ENCODE measurements around the gene TH.

TH gene

DNA sequence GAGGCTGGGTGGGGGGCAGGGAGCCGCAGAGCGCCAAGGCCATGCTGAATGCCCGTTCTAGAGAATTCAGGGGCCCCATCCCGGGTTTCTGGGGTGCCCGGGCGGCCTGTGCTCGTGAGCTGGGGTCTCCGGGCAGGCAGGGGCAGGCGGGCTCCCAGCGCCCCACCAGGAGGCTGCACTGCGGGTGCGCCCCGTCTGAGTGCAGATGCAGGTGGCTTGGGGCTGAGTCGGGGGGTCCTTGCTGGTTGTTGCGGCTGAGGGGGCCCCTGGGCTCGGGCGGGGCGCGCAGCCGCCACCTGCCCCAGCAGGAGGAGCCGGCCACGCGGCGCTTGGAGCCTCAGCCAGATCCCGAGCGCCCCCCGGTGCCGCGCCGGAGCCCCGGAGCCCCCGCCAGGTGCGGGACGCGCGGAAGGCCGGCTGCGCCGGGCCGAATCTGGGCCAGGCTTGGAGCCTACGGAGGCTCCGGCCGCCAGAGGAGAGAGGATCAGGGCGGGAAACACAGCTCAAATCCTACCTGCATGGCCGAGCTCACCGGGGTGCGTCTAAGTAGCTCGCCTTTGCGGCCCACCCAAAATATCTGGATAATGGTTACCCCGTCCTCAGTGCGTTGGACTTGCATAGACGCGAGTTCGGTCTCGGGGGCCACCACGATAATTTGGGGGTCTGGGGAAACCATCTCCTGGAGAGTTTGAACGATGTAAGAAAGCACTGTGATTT lies 31.8 kb downstream of the TH start:
- no peak for DNase-seq

DNA sequence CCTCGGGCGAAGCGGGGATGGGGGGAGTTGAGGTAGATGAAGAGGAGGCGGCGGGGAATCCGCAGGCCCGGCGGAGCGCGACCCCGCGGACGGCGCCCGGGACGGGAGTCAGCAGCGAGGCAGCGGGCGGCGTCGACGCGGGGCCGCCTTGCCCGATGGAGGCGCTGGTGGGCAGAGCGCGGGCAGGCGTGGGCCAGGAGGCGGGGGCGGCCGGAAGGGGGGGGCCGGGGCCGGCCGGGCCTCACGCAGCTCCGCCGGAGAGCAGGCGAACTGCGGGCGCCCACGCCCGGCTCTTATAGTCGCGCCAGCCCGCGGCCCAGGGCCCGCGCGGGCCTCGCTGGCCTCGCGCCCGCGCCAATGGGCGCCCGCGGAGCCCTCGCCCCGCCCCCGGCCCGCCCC lies 32.5 kb downstream of the TH start, which contains the start of gene IGF2:
IGF2 (minus strand) TSS at position 267 of the 399 bp plus-strand sequence. CDS start 3,866 bp downstream, outside the sequence.
- no peak for DNase-seq

DNA sequence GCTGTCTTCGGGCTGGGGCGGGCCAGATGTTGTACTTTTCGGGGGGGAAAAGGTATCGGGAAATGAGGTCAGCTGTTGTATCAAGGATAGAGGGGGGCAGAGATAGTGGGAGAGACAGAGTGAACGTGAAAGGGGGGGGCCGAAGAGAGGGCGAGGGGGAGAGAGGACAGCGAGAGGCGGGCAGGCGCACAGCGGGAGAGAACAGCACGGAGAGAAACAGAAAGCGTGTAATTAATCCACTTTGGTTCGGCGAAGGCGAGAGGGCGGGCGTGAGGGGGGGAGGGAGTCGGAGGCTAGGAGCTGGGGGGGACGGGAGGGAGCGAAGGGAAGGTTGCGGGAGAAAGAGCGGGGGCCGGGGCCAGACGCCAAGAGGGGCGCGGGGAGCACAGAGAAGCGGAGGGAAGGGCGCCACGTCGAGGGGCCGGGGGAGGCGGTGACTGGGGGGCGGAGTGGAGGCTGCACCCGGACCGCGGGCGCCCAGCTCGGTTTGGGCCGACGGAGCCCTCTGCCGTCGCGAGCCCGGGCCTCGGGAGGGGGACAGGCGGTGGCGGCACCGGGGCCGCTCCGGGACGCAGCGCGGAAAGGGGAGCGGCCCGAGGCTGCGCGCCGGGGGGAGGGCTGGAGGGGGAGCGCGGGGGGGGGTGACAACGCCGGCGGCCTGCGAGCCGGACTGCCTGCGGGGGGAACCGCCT lies 33.0 kb downstream of the TH start:
- no peak for DNase-seq

DNA sequence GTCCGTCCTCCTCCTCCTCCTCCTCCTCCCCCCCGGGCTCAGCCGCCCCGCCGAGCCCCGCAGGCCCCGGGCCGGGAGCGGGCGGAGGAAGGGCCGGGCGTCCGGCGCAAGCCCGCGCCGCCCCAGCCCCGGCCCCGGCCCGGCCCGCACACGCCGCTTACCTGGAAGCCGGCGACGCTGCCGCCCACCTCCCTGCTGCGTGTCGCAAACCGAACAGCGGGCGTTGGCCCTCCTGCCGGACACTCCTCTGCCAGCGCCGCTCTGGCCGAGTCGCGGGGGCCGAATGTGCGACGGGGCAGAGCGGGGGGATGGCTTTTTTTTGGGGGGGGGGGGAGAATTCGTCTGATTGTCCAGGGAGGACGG lies 33.6 kb downstream of the TH start:
- no peak for DNase-seq

DNA sequence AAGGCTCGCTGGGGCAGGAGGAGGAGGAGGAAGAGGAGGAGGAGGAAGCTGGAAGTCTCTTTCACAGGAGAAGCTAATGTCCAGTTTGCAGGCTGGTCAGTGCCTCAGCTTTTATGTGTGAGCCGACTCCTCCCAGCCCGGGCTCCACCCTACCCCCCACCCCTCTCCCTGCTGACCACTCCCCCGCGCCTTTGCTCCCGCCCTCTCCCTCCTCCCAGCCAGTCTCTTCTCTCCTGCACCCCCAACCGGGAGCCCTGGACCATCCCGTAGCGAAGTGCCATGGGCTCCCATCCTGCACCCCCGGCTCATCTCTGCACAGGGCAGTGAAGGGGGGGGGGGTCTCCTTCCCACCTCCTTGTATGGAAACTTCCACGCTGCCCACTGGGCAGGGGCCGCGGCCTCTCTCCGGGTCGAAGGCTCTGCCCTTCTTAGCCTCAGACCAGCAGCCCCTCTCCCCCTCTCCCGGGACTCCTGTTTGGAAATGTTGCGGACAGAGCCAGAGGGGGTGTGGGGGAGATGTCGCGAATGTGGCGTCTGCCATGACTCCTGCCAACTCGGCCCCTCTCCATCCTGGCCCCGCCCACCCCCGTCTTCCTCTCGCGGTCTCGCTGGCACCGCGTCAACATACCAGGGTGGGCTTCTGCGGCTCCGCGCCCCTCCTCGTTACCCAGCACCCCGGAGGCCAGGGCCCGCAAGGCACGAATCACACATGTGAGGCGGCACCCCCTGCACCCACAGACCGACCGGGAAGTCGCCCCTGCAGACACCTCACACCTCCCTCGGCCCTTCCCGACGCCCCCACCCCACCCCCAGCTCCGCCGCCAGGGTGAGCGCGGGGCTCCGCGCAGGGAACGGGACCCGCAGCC lies 34.2 kb downstream of the TH start:
- no peak for DNase-seq

DNA sequence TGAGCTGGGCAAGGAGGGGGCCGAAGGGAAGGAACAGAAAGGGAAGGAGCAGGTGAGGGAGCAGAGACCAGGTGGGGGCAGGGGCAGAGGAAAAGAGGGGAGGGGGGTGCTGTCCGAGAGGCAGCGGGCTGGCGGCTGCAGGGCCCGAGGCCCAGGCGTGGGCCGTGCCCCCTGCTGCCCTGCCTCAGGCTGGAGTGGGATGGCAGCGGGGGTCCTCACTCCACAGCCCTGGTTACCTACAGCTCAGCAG lies 34.7 kb downstream of the TH start:
- DNase-seq = no peak

DNA sequence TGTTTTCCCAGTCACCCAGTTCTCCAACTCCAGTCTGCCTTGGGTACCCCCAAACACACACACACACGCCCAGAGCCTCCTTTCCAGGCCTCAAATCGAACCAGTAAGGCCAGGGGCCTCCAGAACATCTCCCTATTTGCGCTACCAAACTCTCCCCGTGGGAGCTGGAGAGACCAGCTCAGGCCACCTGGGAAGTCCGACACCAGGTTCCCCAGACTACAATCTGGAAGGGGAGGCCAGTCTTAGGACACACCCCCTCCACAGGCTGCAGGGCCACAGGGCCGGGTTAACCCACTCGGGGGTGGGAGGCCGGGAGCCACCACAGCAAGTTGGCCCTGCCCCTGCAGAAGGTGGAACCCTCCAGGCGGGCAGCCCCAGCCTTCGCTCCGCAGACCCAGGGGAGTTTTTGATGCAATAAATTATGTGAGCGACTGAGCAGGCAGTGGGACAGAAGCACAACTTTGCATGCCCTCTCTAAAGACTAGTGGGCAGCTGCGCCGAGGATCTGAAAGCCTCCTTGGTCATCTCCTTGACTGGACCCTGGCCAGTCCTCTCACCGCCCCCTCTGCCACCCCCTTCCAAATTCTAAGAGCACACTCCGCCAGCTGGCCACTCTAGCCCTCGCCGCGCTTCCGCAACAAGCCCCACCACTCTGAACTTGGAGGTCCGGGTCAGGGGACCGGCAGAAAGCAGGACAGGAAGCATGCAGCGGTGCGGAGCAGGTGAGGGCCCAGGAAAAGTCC lies 35.2 kb downstream of the TH start:
- no peak for DNase-seq

DNA sequence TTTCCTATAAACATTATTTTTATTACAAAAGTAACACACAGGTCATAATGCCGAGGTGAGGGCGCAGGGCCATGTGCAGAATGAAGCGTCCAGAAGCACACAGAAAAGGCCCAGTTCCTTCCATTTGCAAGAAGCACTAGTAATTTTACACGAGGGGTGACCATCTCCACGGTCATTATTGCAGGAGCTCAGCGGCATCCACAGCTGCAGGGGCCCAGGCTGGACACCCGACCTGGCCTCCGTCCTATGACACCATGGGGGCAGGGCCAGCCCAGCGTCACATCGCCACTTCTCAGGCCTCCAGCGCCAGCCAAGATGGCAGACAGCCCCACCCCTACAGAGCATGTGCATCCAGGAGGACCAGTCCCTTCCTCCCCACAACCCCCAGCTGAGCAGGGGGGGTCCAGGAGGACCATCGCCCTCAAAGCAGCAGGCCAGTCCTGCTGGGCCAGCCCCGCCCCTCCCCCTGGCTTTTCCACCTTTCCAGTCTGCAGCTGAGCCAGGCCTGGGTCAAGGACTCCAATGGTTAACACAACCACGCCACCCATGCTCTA lies 35.9 kb downstream of the TH start:
- no peak for DNase-seq

DNA sequence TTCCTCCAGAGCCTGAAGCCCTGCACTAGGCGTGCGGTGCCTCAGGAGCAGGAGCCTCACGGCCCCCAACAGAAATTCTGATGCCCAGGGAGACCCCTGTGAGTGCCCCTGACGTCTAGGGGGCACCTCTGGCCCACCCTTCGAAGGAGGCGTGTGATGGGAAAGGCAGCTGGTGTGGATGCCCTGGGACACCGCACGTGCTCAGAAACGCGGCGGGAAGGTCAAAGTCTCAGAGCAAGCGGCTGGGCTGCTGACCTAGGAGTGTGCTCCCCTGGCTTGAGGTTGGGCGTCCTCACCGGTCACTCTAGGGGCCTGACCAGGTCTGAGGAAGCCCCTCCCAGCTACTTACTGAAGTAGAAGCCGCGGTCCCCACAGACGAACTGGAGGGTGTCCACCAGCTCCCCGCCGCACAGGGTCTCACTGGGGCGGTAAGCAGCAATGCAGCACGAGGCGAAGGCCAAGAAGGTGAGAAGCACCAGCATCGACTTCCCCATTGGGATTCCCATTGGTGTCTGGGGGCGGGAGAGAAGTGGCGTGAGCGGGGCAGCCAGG lies 36.5 kb downstream of the TH start:
- DNase-seq = no peak

DNA sequence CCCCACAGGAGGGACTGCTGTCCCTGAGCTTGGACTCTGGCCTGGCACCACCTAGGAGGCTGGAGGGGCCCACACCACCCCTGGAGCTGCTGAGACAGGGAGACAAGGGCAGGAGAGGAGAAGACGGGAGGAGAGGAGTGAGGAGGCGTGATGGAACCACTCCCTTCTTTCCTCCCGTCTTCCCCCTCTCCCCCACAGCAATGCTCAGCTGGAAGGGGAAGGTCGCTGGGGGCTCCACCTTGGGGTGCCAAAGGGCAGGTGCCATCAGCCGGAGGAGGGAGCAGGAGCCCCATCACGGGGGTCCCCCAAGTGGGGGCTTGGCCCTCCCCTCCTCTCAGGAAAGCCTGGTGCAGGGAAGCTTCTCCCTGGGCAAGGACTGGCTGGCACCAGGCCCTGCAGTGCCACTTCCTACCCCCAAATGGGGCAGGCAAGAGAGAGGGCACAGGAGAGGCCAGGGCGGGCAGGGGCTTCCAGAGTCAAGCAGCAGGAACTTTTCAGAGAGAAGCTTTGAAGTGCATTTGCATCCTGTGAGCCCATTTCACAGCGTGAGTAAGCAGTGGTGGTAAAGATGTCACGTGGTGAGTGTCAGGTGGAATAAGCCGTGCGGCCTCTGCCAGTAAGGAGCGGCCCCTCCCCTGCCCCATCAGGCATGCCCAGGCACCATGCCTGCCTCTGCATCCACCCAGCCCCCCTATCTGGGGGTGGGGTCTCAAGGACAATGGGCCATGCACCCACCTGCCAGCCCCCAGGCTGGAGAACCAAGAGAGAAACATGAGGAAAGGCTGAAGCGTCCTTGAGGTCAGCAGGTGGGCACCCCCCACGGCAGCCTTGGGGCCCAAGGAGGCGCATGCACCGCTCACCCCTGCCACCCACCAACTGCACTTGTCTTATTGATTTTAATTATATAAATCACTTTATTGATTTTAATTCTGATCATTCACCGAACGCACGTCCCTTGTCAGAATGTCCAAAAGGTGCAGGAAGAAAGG lies 37.3 kb downstream of the TH start:
- no peak for DNase-seq

DNA sequence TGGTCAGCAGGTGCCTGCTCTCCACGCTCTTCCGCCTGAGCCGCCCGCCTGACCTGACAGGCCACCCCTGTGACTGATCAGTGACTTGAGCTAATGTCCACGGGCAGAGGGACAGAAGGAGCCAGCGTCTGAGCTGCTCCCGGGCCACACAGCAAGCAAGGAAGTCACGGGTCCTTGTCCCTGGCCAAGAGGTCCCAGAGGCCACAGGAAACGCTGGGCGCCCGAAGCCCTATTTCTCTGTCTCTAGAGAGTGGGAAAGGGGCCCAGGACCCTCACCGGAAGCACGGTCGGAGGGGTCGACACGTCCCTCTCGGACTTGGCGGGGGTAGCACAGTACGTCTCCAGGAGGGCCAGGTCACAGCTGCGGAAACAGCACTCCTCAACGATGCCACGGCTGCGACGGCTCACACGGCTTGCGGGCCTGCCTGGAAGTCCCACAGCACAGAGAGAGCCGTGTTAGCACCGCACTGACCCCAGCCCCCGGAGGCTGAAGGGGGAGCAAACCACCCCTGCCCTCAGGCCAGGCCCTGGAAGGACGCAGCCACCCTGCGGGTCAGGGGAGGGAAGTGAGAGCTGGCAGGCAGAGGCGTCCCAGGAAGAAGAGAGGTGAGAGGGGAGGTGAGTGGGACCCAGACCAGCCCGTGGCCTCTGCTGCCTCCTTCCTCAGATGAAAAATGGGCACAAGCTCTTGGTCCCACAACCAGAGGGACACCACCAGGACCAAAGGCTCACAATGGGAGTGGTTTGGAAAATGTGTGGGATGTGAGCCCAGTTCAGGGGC lies 38.2 kb downstream of the TH start:
- DNase-seq = no peak

DNA sequence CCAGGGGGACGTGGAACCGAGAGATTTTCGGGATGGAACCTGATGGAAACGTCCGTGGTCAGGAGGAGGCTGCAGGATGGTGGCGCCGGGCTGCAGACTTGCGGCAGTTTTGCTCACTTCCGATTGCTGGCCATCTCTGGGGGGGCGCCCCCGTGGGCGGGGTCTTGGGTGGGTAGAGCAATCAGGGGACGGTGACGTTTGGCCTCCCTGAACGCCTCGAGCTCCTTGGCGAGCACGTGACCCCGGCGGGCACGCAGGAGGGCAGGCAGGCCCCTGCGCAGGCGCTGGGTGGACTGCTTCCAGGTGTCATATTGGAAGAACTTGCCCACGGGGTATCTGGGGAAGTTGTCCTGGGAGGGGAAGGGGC lies 38.8 kb downstream of the TH start:
- DNase-seq = no peak

DNA sequence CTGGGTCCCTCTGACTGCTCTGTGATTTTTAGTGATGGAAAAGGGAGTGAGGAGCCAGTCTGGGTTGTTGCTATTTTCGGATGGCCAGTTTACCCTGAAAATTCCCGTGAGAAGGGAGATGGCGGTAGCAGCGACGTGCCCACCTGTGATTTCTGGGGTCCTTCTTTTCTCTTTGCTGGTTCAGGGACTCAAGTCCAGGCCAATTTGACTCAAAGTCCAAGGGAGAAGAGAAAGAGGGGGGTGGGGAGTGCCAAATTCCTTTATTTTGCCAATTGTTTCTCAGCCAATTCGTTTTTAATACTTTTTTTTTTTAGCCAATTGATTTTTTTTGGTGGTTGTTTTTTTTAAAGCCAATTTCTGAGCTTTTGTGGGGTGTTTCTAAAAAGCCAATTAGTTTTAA lies 39.4 kb downstream of the TH start:
- no peak for DNase-seq

DNA sequence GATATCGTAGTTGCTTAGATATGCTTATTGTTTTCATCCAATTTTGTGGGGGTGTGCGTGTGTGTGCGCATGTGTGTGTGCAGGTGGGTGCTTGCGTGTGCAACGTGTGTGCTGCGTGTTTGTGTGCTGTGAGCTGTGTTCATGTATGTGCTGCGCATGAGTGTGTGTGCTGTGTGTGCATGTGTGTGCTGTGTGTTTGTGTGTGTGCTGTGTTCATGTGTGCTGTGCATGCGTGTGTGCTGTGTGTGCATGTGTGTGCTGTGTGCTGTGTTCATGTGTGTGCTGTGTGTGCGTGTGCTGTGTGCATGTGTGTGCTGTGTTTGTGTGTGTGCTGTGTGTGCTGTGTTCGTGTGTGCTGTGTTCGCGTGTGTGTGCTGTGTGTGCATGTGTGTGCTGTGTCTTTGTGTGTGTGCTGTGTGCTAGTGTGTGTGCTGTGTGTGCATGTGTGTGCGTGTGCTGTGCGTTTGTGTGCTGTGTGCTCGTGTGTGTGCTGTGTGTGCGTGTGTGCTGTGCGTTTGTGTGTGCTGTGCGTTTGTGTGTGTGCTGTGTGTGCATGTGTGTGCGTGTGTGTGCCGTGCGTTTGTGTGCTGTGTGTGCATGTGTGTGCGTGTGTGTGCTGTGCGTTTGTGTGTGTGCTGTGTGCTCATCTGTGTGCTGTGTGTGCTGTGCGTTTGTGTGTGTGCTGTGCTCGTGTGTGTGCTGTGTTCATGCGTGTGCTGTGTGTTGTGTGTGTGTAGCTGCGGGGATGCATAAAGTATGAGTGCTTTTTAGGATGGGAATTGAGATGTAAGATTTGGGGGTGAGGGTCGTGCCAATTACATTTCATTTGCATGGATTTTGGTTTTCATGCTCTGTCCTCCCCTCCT lies 40.0 kb downstream of the TH start:
- no peak for DNase-seq

DNA sequence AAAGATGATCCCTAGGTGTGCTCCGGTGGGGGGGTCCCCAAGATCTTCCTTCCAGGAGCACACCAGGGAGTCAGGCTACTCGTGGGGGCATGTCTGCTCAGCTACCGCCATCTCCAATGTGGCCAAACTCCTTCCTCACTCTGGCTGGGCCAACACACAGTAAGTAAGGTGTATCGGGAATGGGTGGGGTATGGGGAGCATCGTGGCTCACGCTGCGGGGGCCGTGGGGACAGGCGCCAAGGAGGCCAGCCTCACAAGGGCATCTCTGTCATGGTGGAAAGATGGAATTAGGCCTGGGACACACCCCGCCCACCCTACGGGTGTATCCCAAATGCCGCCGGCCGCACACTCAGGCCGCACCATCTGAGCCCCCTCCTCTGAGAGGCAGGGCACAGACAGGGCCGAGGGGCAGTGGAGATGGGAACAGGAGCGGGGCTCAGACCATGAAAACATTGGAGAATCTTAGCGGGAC lies 40.7 kb downstream of the TH start:
- no peak for DNase-seq

DNA sequence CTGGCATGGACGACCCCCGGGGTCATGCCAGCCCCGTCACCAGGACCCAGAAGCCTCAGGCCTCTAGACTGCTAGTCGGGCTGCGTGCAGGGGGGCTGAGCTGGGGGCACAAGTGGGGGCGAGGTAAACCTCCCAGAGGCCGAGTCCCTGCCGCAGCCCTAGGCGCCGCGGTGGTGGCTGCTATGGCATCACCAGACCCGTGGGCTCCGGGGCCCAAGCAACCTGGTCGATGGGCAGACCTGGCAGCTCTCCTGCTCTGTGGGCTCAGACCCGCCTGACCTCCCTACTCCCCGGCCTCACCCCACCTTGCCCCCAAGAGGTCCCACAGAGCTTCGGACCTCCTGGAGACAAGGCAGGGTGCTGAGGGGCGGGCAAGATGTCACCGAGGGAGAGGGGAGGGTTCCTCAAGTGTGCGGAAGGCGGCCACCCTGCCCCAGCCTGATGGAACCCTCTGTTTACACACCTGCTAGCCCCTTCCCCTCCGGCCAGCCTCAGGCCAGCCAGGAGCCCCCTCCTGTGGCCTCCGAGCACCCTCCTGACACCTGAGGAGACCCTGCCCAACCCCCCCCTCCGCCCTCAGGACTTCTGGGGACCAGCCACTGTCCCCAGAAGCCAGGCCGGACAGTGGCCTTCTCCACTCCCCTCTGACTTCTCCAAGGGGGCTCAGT lies 41.8 kb downstream of the TH start:
- DNase-seq = no peak

DNA sequence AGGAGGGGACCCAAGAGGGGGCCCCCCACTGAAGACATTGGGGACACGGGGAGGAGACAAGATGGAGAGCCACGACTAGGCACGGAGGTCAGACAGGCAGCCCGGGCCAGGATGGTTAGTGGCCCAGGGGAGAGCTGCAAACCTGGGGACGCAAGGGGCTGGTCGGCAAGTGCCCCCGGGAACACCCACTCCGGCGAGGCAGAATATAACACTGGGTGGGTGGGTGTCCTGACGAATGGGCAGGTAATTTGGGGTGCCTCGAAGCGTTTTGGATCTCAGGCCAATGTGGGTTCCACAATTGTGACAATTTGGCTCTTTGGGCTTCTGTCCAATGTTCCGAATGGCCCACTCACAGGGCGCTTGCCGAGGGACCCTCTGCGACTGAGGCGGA lies 42.3 kb downstream of the TH start:
- DNase-seq = no peak

DNA sequence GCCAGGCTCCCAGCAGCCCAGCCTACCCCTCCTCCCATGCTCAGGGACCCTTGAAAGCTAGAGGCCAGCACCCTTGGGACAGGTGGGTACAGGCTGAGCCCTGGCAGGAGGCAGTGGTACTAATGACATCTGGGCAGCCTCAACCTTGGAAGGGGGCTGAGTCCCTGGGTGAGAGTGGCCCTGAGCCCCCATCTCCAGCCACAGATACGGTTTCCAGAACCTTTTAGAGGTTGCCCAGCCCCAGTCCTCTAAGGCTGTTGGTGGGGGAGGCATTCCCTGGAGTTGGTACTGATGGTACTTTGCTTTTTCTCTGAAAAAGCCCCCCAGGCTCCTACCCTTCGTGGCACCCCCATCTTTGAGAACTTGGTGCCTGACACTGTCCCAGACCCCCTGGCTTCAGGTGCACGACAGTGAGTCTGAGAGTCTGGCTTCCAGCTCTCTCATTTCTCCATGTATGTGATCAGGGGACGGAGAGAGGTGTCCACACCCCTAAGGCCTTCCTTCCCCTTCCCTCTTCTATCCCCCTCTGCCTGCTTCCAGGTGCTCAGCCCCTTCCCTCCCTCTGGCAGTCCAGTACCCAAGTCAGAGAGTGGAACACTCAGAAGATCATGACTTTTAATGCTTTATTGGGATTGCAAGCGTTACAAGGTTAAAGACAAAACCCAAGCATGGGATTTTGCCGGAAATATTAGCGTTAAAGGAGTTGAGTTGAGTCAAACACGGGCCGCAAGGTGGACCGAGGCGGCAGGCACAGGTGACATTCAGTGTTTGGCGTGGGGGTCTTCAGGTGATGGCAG lies 42.9 kb downstream of the TH start:
- DNase-seq = no peak

Data from midbrain (tissue), 1 donor.